Heart left ventricle (tissue), 16 donors: ENCODE results near the gene PRDX4. TPM values are rescaled to one million over a fixed set of nuclear protein-coding genes. Genes with fewer than 3 reads are reported as not detected.

ENCODE experiments used
- ATAC-seq, 4 donors: fragments of 200-7000 bp; cut with Tn5 transposase; one replicate each; pipeline ENCODE4 v1.9.1; 2020 to 2022; ENCODE audit warnings: moderate library complexity in 4 of 4, mild to moderate bottlenecking in 3 of 4, moderate number of reproducible peaks in 1 of 4
- DNase-seq, 5 donors: peaks; one replicate each; pipeline ENCODE4 v3.0.0-alpha.2; 2020
- H3K27ac ChIP-seq, 12 donors: fragments of 200-600 bp; sonication (generic) in 4 of 12; one replicate each; pipeline versions ENCODE4 v1.5.0 to v1.8.0; 2016 to 2022; ENCODE audit warnings: mild to moderate bottlenecking in 2 of 12
- H3K27me3 ChIP-seq, 9 donors: fragments of 200-600 bp; sonication (generic) in 2 of 9; one replicate each; pipeline versions ENCODE4 v1.5.1 to v1.8.0; 2016 to 2022; ENCODE audit warnings: mild to moderate bottlenecking in 3 of 9
- H3K36me3 ChIP-seq, 9 donors: fragments of 200-600 bp; sonication (generic) in 2 of 9; one replicate each; pipeline versions ENCODE4 v1.5.0 to v1.8.0; 2018 to 2022; ENCODE audit warnings: mild to moderate bottlenecking in 2 of 9
- H3K4me1 ChIP-seq, 12 donors: fragments of 200-600 bp; sonication (generic) in 4 of 12; one replicate each; pipeline versions ENCODE4 v1.5.0 to v1.8.0; 2016 to 2022; ENCODE audit warnings: mild to moderate bottlenecking in 3 of 12
- H3K4me3 ChIP-seq, 12 donors: fragments of 200-600 bp; sonication (generic) in 4 of 12; one replicate each; pipeline versions ENCODE4 v1.5.0 to v1.8.0; 2017 to 2022; ENCODE audit warnings: mild to moderate bottlenecking in 9 of 12, moderate library complexity in 4 of 12
- H3K9me3 ChIP-seq, 12 donors: fragments of 200-600 bp; sonication (generic) in 4 of 12; one replicate each; pipeline versions ENCODE4 v1.5.0 to v1.8.0; 2016 to 2022; ENCODE audit warnings: mild to moderate bottlenecking in 1 of 12
- CTCF ChIP-seq, 12 donors: fragments of 200-600 bp; sonication (generic) in 4 of 12; IDR thresholded peaks; one replicate each; pipeline versions ENCODE4 v1.5.0 to v1.8.0; 2018 to 2022; ENCODE audit warnings: antibody characterized with exemption in 12 of 12, mild to moderate bottlenecking in 5 of 12
- POLR2A ChIP-seq, 2 donors: fragments of 450-650 bp; IDR thresholded peaks; one replicate each; pipeline ENCODE4 v1.6.1; 2017; ENCODE audit warnings: antibody characterized with exemption in 2 of 2, mild to moderate bottlenecking in 2 of 2, moderate library complexity in 2 of 2
- WGBS, 4 donors: extraction: QIAGEN DNeasy Blood & Tissue Kit in 2 of 4; methylation state at CpG; one replicate each; pipeline versions ENCODE4 v1.1.5 to v1.1.7; 2013 to 2018; 5-methylcytosine and 5-hydroxymethylcytosine counted together
- intact Hi-C, 10 donors: fragments of 100-400 bp; cut with DNase I; formaldehyde crosslinking; loops; one replicate each; pipeline versions ENCODE4 v1.11.1 to v1.14.2; 2022
- polyA plus RNA-seq, 2 donors: library from polyadenylated mRNA; stranded (reverse); fragments of 200-250 nt; gene quantifications; one replicate each; pipeline ENCODE4 v1.2.3, GENCODE V29; 2013
- total RNA-seq, 9 donors: library from RNA; depleted of rRNA in 2 of 9; stranded (reverse); fragments of >200 nt in 2 of 9; fragmentation: NEBNext Ultra II Directional in 3 of 9; extraction: Animal tissue kit (Norgen Biotek cat#: 25700) in 3 of 9; gene quantifications; one replicate each; pipeline versions ENCODE4 v1.1.0 to v1.2.4, GENCODE V29; 2016 to 2023
- donor health status: ischemic (EF 13 %, LVEDD 7.1; RV severe dilation, severe dysfunction).
- donor health status: healthy with polysubstance abuse.
- donor health status: DM: no; HTN: yes; CAD: no.
- donor health status: DM: no; HTN: no; CAD: no.
- donor health status: ischemic (EF 25% LVEDD 6.9; RV normal size, moderate dysfunction).
- donor health status: ischemic (EF 25% LVEDD 5.7; RV mildly dilated, moderate dysfunction).
- donor health status: healthy.
- donor health status: DM: yes; HTN: yes; CAD: no.
- donor health status: ischemic (EF 35%, LVEDD 5.7; RV mildly dilated, moderate dysfunction).
- donor health status: nonischemic (EF 11% LVEDD 7.7; RV severe dilation, severe dysfunction).
- donor health status: DM: yes; HTN: yes; CAD: no.
- donor health status: PGD.
- donor health status: ischemic (EF 29% LVEDD 5.4; RV normal size, mild dysfunction).
- donor health status: nonischemic (EF 23%, LVEDD 6.1; RV moderate dilation, normal function).

PRDX4 gene
- total and polyA plus RNA-seq, 11 donors = 18.7 to 130 (median 37.5) TPM

DNA sequence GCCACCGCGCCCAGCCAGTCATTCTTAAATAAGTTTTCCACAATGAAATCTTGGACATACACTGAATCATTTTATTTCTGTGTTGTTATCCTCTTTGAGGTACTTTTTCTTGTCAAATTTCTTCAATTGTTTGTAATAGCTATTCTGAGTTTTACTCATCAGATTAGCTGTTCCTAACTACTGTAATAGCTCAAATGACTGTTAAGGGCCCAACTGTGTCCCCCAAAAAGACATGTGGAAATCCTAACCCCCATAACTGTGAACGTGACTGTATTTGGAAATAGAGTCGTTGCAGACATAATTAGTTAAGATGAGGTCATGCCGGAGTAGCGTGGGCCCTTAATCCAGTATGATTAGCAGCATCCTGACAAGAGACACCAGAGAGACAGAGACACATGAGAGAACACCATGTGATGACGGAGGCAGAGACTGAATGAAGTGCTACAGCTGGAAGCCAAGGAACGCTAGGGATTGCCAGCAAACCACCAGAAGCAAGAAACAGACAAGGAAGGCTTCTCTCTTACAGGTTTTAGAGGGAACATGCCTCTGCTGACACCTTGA, 52.9 kb downstream of the PRDX4 start:
- ATAC-seq = no peak
- 65 to 80% (median 73%) methylated on average over 8 of the region's 8 CpGs for WGBS, 4 donors
- TF ChIP-seq CTCF (IDR thresholded peaks at IDR 0.05) (no peak), POLR2A (IDR thresholded peaks at IDR 0.05) (no peak)
- no peaks in the 10 kb centered on the region for H3K9me3 ChIP-seq
- intact Hi-C loops = no loop called here
- DNase-seq = no peak
- H3K36me3 ChIP-seq = peaks cover 0 to 91% (median 74%) of the 10 kb centered on the region in 9 donors
- no peak overlapping the region for H3K4me3 ChIP-seq
- H3K27me3 ChIP-seq = peaks cover 0 to 6% (median 0%) of the 10 kb centered on the region in 9 donors
- H3K4me1 ChIP-seq = no peaks in the 10 kb centered on the region
- H3K27ac ChIP-seq = no peak overlapping the region

DNA sequence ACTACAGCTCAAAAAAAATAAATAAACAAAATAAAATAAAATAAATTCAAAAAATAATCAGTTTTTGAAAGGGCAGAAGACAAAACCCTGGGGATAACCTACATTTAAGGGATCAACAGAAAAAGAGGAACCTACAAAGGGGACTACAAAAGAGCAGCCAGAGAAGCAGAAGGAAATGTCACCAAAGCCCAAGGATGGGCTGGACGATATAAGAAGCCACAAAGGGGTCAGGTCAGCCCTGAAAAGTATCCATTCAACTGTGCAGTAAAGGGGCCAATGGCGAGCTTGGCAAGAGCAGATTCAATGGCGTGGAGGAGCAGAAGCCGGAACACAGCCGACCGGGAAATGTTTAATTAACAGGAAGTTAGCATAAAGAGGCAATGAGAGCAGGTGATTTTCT, 58.9 kb downstream of the PRDX4 start:
- Histone ChIP-seq H3K27me3 (peaks cover 0 to 6% (median 0%) of the 10 kb centered on the region in 9 donors), H3K4me1 (no peaks in the 10 kb centered on the region), H3K36me3 (peaks cover 0 to 97% (median 70%) of the 10 kb centered on the region in 9 donors), H3K9me3 (no peaks in the 10 kb centered on the region), H3K4me3 (no peak overlapping the region), H3K27ac (no peak overlapping the region)
- TF ChIP-seq POLR2A (IDR thresholded peaks at IDR 0.05) (no peak), CTCF (IDR thresholded peaks at IDR 0.05) (no peak)
- DNase-seq (no peak), ATAC-seq (no peak)
- intact Hi-C loops = no loop called here
- WGBS, 4 donors = 67 to 80% (median 76%) methylated on average over 6 of the region's 6 CpGs

- DNase-seq (no peak), ATAC-seq (no peak)
- intact Hi-C loops = no loop called here
- Histone ChIP-seq H3K36me3 (peaks cover 0 to 97% (median 63%) of the 10 kb centered on the region in 9 donors), H3K4me3 (no peak overlapping the region), H3K9me3 (no peaks in the 10 kb centered on the region), H3K27ac (no peak overlapping the region), H3K4me1 (no peaks in the 10 kb centered on the region), H3K27me3 (peaks cover 0 to 6% (median 0%) of the 10 kb centered on the region in 9 donors)
- WGBS, 4 donors = 84 to 95% (median 88%) methylated on average over 3 of the region's 3 CpGs
- TF ChIP-seq POLR2A (IDR thresholded peaks at IDR 0.05) (no peak), CTCF (IDR thresholded peaks at IDR 0.05) (no peak)
These were observed 59.9 kb downstream of the PRDX4 start for GRCh38 chrX:23727206-23727605.

- intact Hi-C loops = no loop called here
- Histone ChIP-seq H3K4me3 (no peak overlapping the region), H3K9me3 (no peaks in the 10 kb centered on the region), H3K4me1 (no peaks in the 10 kb centered on the region), H3K36me3 (peaks cover 0 to 94% (median 47%) of the 10 kb centered on the region in 9 donors), H3K27ac (no peak overlapping the region), H3K27me3 (peaks cover 0 to under 1% (median 0%) of the 10 kb centered on the region in 9 donors)
- TF ChIP-seq POLR2A (IDR thresholded peaks at IDR 0.05) = no peak
- no peak for TF ChIP-seq CTCF (IDR thresholded peaks at IDR 0.05)
- 61 to 91% (median 80%) methylated on average over 1 of the region's 1 CpG for WGBS, 4 donors
- DNase-seq (no peak), ATAC-seq (no peak)
These were observed 61.9 kb downstream of the PRDX4 start for GRCh38 chrX:23729214-23729613.
